PC-3 (cell line): Measurements from ENCODE around the gene TMEM202. TPM values are rescaled to one million over a fixed set of nuclear protein-coding genes. Genes with fewer than 3 reads are reported as not detected.

Experiments used
- ATAC-seq: fragments of 200-7000 bp; cut with Tn5 transposase; 2 replicates; pipeline ENCODE4 v1.9.1; 2020; ENCODE audit warnings: mild to moderate bottlenecking, moderate library complexity
- BruUV-seq: library from RNA; stranded (reverse); fragments of 400-500 nt; replicated peaks from 2 replicates; lab custom pipeline; 2021; lab: Mats Ljungman, UMichigan
- CTCF ChIA-PET: fragments of 300-600 bp; sonication (Branson Sonifier 250); formaldehyde crosslinking; loops from one replicate; lab custom pipeline; 2022; ENCODE audit warnings: antibody characterized with exemption; lab: Charles Lee
- POLR2A ChIA-PET: fragments of 300-600 bp; sonication (Branson Sonifier 250); formaldehyde crosslinking; loops from one replicate; lab custom pipeline; 2022; ENCODE audit warnings: antibody characterized with exemption; ENCODE audit not compliant: unreplicated experiment; lab: Charles Lee
- DNase-seq: peaks from one replicate; pipeline ENCODE4 v3.0.0-alpha.2; 2015
- H2AFZ ChIP-seq: fragments of 300-600 bp; sonication (generic); 2 replicates; pipeline ENCODE4 v1.6.0; 2016; ENCODE audit warnings: antibody characterized with exemption, low read length
- H3F3A ChIP-seq: fragments of 300-600 bp; sonication (generic); one replicate; pipeline ENCODE4 v1.6.0; 2017; ENCODE audit warnings: antibody characterized with exemption, low read length, control low read depth, mild to moderate bottlenecking; ENCODE audit not compliant: unreplicated experiment
- H3K27ac ChIP-seq: fragments of 300-600 bp; sonication (generic); 2 replicates; pipeline ENCODE4 v1.5.1; 2016; ENCODE audit warnings: mild to moderate bottlenecking, low read length
- H3K27me3 ChIP-seq: fragments of 300-600 bp; sonication (generic); 2 replicates; pipeline ENCODE4 v1.6.1; 2016; ENCODE audit warnings: low read length, mixed read lengths
- H3K36me3 ChIP-seq: fragments of 300-600 bp; sonication (generic); 2 replicates; pipeline ENCODE4 v1.6.1; 2016; ENCODE audit warnings: low read depth, mixed run types, low read length, mixed read lengths
- H3K4me1 ChIP-seq: fragments of 300-600 bp; sonication (generic); 2 replicates; pipeline ENCODE4 v1.5.1; 2016; ENCODE audit warnings: low read length; ENCODE audit not compliant: insufficient read depth
- H3K4me2 ChIP-seq: fragments of 300-600 bp; sonication (generic); 2 replicates; pipeline ENCODE4 v1.6.0; 2016; ENCODE audit warnings: low read length
- H3K4me3 ChIP-seq: fragments of 300-600 bp; sonication (generic); 2 replicates; pipeline ENCODE4 v1.5.1; 2016; ENCODE audit warnings: mild to moderate bottlenecking, low read length, mixed read lengths
- H3K79me2 ChIP-seq: fragments of 300-600 bp; sonication (generic); 2 replicates; pipeline ENCODE4 v1.6.1; 2017; ENCODE audit warnings: low read length, mixed read lengths
- H3K9ac ChIP-seq: fragments of 300-600 bp; sonication (generic); 2 replicates; pipeline ENCODE4 v1.6.0; 2016; ENCODE audit warnings: mild to moderate bottlenecking, low read length
- H3K9me2 ChIP-seq: fragments of 300-600 bp; sonication (generic); replicated peaks from 2 replicates; pipeline ENCODE4 v1.6.1; 2016; ENCODE audit warnings: mixed run types, low read length, mixed read lengths
- H3K9me3 ChIP-seq: fragments of 300-600 bp; sonication (generic); 2 replicates; pipeline ENCODE4 v1.6.1; 2016; ENCODE audit warnings: low read length, mixed read lengths
- H4K20me1 ChIP-seq: fragments of 300-600 bp; sonication (generic); 2 replicates; pipeline ENCODE4 v1.6.1; 2016; ENCODE audit warnings: low read length, mixed read lengths
- EZH2 ChIP-seq: fragments of 300-600 bp; sonication (generic); IDR thresholded peaks from one replicate; pipeline ENCODE4 v1.6.1; 2017; ENCODE audit warnings: antibody characterized with exemption, mild to moderate bottlenecking, low read length; ENCODE audit not compliant: unreplicated experiment
- EZH2phosphoT487 ChIP-seq: fragments of 300-600 bp; sonication (generic); IDR thresholded peaks from 2 replicates; pipeline ENCODE4 v1.6.1; 2018; ENCODE audit warnings: mild to moderate bottlenecking, antibody characterized with exemption, low read length, borderline replicate concordance
- intact Hi-C: fragments of 100-400 bp; cut with micrococcal nuclease; formaldehyde crosslinking; loops from 2 replicates; pipeline ENCODE4 v1.9.0; 2023
- total RNA-seq: library from RNA; depleted of rRNA; stranded (reverse); fragments of >200 nt; gene quantifications from 2 replicates; pipeline ENCODE4 v1.2.3, GENCODE V29; 2014
- TF ChIP-seq, protein P1 (sequence below): fragments of 300-600 bp; sonication (generic); conservative IDR thresholded peaks from 2 replicates; pipeline ENCODE4 v1.5.1; 2017; ENCODE audit warnings: antibody characterized with exemption, low read depth, mild to moderate bottlenecking, low read length

TMEM202 gene
- total RNA-seq, 1 experiment from 2014 or later, result not detected

DNA sequence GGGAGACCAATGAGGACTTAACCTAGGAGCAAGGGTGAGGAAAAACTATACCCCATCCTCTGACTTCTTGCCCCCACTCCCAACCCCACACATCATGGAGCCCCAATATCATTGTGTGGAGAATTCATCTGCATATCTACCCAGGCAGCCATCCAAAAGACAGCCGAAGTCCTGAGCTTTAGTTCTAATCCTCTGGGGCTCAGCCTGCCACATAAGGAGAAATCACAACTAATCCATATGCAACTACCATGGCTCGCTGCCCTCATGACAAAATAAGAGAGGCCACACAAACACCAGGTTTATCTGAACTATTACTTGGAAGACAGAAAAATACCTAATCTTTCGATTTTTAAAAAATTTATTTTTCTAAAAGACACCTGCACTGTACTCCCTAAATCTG, 40.0 kb upstream of the TMEM202 start:
- H4K20me1 ChIP-seq, result no peaks in the 10 kb centered on the region
- POLR2A ChIA-PET, result no interaction called here
- H2AFZ ChIP-seq, result peak overlapping the region; percentile 59
- no peaks in the 10 kb centered on the region for H3K9me3 ChIP-seq
- no peaks in the 10 kb centered on the region for H3K27me3 ChIP-seq
- H3K27ac ChIP-seq, result peak overlapping the region; percentile 77
- H3F3A ChIP-seq, result no peaks in the 10 kb centered on the region
- intact Hi-C loops, result no loop called here
- CTCF ChIA-PET, result no interaction called here
- H3K36me3 ChIP-seq, result no peaks in the 10 kb centered on the region
- BruUV-seq, result no TSS peak
- H3K4me2 ChIP-seq, result peak overlapping the region; percentile 72
- H3K4me1 ChIP-seq, result peaks cover 30% of the 10 kb centered on the region
- no peak for ATAC-seq
- H3K4me3 ChIP-seq, result peak overlapping the region; percentile 39; the same call in 1 of the 2 replicates
- H3K9me2 ChIP-seq, result no peaks in the 10 kb centered on the region
- no peak overlapping the region for H3K9ac ChIP-seq
- DNase-seq, result no peak
- no peaks in the 10 kb centered on the region for H3K79me2 ChIP-seq
- no peak for TF ChIP-seq EZH2
- TF ChIP-seq, protein P1, sequence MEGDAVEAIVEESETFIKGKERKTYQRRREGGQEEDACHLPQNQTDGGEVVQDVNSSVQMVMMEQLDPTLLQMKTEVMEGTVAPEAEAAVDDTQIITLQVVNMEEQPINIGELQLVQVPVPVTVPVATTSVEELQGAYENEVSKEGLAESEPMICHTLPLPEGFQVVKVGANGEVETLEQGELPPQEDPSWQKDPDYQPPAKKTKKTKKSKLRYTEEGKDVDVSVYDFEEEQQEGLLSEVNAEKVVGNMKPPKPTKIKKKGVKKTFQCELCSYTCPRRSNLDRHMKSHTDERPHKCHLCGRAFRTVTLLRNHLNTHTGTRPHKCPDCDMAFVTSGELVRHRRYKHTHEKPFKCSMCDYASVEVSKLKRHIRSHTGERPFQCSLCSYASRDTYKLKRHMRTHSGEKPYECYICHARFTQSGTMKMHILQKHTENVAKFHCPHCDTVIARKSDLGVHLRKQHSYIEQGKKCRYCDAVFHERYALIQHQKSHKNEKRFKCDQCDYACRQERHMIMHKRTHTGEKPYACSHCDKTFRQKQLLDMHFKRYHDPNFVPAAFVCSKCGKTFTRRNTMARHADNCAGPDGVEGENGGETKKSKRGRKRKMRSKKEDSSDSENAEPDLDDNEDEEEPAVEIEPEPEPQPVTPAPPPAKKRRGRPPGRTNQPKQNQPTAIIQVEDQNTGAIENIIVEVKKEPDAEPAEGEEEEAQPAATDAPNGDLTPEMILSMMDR, result no peak
- TF ChIP-seq EZH2phosphoT487, result no peak

DNA sequence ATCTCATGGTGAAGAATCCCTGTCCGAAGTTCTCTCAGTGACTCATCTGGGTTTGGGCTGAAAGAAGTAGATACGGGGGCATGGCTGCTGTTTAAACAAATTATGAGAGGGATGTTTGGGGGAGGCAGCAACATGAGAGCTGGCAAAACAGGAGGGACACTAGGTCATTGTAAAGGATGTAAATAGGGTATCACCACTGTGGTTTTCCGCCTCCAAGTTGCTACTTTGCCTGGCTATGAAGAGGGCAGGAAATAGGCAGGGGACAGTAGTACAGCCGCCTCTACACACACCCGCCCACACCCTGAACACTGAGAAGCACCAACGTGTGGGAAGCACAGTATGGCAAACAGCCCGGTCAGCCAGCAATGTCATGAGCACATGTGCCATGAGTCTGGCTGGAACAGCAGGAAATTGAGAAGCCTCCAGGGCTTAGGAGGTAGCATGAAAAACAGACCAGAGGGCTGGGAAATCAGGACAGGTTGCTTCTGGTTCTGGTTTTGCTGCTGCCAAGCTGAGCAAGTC, 39.4 kb upstream of the TMEM202 start:
- peaks cover 24% of the 10 kb centered on the region for H3K4me1 ChIP-seq
- peak overlapping the region; percentile 39; the same call in 1 of the 2 replicates for H3K4me3 ChIP-seq
- peak; percentile 88 for DNase-seq
- no peaks in the 10 kb centered on the region for H3F3A ChIP-seq
- intact Hi-C loops, result no loop called here
- no peaks in the 10 kb centered on the region for H4K20me1 ChIP-seq
- ATAC-seq, result peak; percentile 87
- TF ChIP-seq, protein P1, result no peak
- TF ChIP-seq EZH2, result no peak
- no peak for TF ChIP-seq EZH2phosphoT487
- H3K27me3 ChIP-seq, result no peaks in the 10 kb centered on the region
- H3K79me2 ChIP-seq, result no peaks in the 10 kb centered on the region
- H3K9ac ChIP-seq, result no peak overlapping the region
- peak overlapping the region; percentile 72 for H3K4me2 ChIP-seq
- peak overlapping the region; percentile 59 for H2AFZ ChIP-seq
- no peaks in the 10 kb centered on the region for H3K36me3 ChIP-seq
- H3K9me3 ChIP-seq, result no peaks in the 10 kb centered on the region
- H3K27ac ChIP-seq, result peak overlapping the region; percentile 77
- POLR2A ChIA-PET, result no interaction called here
- no peaks in the 10 kb centered on the region for H3K9me2 ChIP-seq
- CTCF ChIA-PET, result no interaction called here
- no TSS peak for BruUV-seq

DNA sequence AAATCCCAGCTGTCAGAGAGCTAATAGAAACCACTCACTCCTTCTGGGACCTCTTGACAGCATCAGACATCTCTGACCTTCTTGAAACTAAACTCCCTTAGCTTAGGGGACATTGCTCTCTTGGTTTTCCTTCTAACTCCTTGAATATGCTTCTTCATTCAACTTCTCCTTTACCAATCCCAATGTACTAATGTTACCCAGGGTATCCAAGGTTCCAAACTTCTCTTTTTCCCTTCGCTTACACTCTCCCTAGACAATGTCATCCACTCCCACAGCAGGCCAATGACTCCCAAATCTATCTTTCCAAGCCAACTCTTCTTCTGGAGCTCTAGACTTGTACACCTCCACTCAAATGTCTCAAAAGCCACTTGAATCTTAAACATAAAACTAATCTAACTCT, 36.9 kb upstream of the TMEM202 start:
- Histone ChIP-seq H3K27me3 (no peaks in the 10 kb centered on the region), H3K9ac (no peak overlapping the region), H3K9me3 (no peaks in the 10 kb centered on the region), H2AFZ (no peak overlapping the region), H3K4me3 (no peak overlapping the region), H3K36me3 (no peaks in the 10 kb centered on the region), H3K9me2 (no peaks in the 10 kb centered on the region), H3F3A (no peaks in the 10 kb centered on the region), H4K20me1 (no peaks in the 10 kb centered on the region), H3K4me1 (peaks cover 17% of the 10 kb centered on the region), H3K4me2 (no peak overlapping the region), H3K79me2 (no peaks in the 10 kb centered on the region), H3K27ac (no peak overlapping the region)
- ATAC-seq (no peak), DNase-seq (no peak)
- ChIA-PET POLR2A (no interaction called here), CTCF (no interaction called here)
- intact Hi-C loops, result no loop called here
- TF ChIP-seq, protein P1, result no peak
- TF ChIP-seq EZH2 (no peak), EZH2phosphoT487 (no peak)
- no TSS peak for BruUV-seq
